CD4-positive, alpha-beta memory T cell (primary cell): ENCODE measurements around the gene CSHL1. TPM values are rescaled to one million over a fixed set of nuclear protein-coding genes. Genes with fewer than 3 reads are reported as not detected.
A peak's percentile ranks its signal among the peaks of the same experiment; 100 is the strongest.

Source experiments
- CTCF ChIA-PET: fragments of 350-600 bp; sonication (Branson Sonifier 250); formaldehyde crosslinking; loops from one replicate; lab custom pipeline; 2021; ENCODE audit warnings: inconsistent platforms; ENCODE audit not compliant: partially characterized antibody; lab: Charles Lee
- POLR2A ChIA-PET: fragments of 350-600 bp; sonication (Branson Sonifier 250); formaldehyde crosslinking; loops from one replicate; lab custom pipeline; 2021; ENCODE audit not compliant: partially characterized antibody; lab: Charles Lee
- DNase-seq, 5 donors: peaks; one replicate each; pipeline versions ENCODE4 v3.0.0 to v3.0.0-alpha.2; 2020 to 2022; ENCODE audit warnings: mixed read lengths in 1 of 5
- H3K27ac ChIP-seq: one replicate; pipeline ENCODE4 v1.7.0; 2013; ENCODE audit warnings: low read depth, low read length
- H3K27me3 ChIP-seq: 2 replicates; pipeline ENCODE4 v1.7.0; 2013; ENCODE audit warnings: mild to moderate bottlenecking, low read length, moderate library complexity; ENCODE audit not compliant: insufficient read depth
- H3K36me3 ChIP-seq: 2 replicates; pipeline ENCODE4 v1.7.0; 2013; ENCODE audit warnings: mild to moderate bottlenecking, low read length, moderate library complexity; ENCODE audit not compliant: insufficient read depth
- H3K4me1 ChIP-seq: 2 replicates; pipeline ENCODE4 v1.7.0; 2013; ENCODE audit warnings: mild to moderate bottlenecking, low read length, moderate library complexity; ENCODE audit not compliant: insufficient read depth
- H3K4me3 ChIP-seq, 2 donors: one replicate each; pipeline ENCODE4 v1.7.0; 2013; ENCODE audit warnings: low read length in 2 of 2, mild to moderate bottlenecking in 1 of 2
- H3K9me3 ChIP-seq, 2 donors: one replicate each; pipeline ENCODE4 v1.7.0; 2013; ENCODE audit warnings: low read length in 2 of 2, control low read depth in 1 of 2; ENCODE audit not compliant: control insufficient read depth in 1 of 2
- H3K27ac Mint-ChIP-seq, 7 donors: one replicate each; pipeline ENCODE4 v1.8.0; 2020 to 2021; ENCODE audit warnings: mixed read lengths in 7 of 7, mild to moderate bottlenecking in 6 of 7, inconsistent platforms in 3 of 7, moderate library complexity in 3 of 7
- H3K27me3 Mint-ChIP-seq, 2 donors: one replicate each; pipeline ENCODE4 v1.8.0; 2020 to 2021; ENCODE audit warnings: mixed read lengths in 2 of 2
- H3K36me3 Mint-ChIP-seq, 2 donors: one replicate each; pipeline ENCODE4 v1.8.0; 2020 to 2021; ENCODE audit warnings: mixed read lengths in 2 of 2, inconsistent platforms in 1 of 2, mild to moderate bottlenecking in 1 of 2
- H3K4me1 Mint-ChIP-seq, 4 donors: one replicate each; pipeline ENCODE4 v1.8.0; 2020 to 2021; ENCODE audit warnings: mixed read lengths in 4 of 4, mild to moderate bottlenecking in 1 of 4
- H3K4me3 Mint-ChIP-seq, 8 donors: one replicate each; pipeline ENCODE4 v1.8.0; 2020 to 2021; ENCODE audit warnings: mixed read lengths in 8 of 8, mild to moderate bottlenecking in 7 of 8, moderate library complexity in 6 of 8, inconsistent platforms in 3 of 8
- H3K9me3 Mint-ChIP-seq, 8 donors: one replicate each; pipeline ENCODE4 v1.8.0; 2020 to 2021; ENCODE audit warnings: mixed read lengths in 8 of 8, mild to moderate bottlenecking in 5 of 8, inconsistent platforms in 3 of 8, moderate library complexity in 1 of 8
- intact Hi-C: fragments of 100-400 bp; cut with micrococcal nuclease; formaldehyde crosslinking; loops from one replicate; pipeline ENCODE4 v1.15.1; 2023
- polyA plus RNA-seq, 2 donors: library from polyadenylated mRNA; unstranded; fragments of 300-500 nt; fragmentation: Illumina TruSeq; gene quantifications; one replicate each; pipeline ENCODE4 v1.2.3, GENCODE V29; 2021
- total RNA-seq, 2 experiments: library from RNA; stranded (reverse); gene quantifications; one replicate each; pipeline ENCODE4 v1.2.3, GENCODE V29; 2021

The CSHL1 gene
- total and polyA plus RNA-seq, 4 experiments from 2014 or later: not detected

DNA sequence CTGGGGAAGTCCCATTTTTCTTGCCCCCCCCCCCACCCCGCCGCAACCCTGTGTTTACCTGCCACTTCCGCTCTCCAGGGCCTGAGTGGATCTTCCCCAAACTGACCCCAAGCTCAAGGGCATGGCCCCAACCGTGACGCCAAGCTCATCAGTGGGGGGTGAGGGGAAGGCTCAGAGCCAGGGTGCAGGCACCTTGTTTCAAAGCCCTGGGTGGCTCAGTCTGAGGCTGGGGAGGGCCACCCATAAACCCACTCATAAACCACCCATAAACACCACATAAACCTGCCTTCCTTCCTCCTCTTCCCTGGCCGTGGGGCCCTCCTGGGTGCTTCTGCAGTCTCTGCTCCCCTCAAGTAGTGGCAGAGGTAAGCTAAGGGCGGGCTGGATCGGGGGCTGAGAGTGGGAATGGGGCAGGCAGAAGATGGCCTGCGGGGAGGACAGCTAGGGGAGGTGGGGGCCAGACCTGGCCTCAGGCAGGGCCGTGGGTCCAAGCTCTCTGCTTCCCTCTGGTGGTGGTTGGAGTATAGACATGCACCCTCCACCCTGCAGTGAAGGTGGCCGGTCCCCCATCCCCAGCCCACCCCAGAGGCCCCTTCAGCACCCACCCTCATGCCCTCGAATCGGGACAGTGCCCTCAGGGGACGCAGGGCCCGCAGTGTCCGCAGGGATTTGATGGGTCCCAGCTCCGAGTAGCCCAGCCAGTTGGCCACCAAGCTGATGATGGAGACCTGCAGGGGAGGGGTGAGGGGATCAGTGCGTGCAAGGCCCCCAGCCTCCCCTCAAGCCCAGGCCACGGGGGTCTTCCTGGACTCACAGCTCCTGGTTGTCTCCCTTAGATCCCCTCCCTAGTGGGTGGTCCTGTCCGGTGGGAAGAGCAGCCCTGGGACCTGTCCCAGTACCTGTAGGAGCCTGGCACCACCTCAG lies 35.6 kb upstream of the CSHL1 start:
- Histone ChIP-seq H3K27me3 (no peaks in the 10 kb centered on the region), H3K4me1 (peaks cover 22% of the 10 kb centered on the region), H3K27ac (no peak overlapping the region), H3K9me3 (no peaks in the 10 kb centered on the region), H3K36me3 (no peaks in the 10 kb centered on the region), H3K4me3 (peak overlapping the region; percentile 6 to 31)
- Mint-ChIP-seq H3K4me3 (peak overlapping the region; percentile 41 to 87 (median 78)), H3K27ac (peak overlapping the region in 6 of 7 donors; percentile 57 to 88 (median 71)), H3K4me1 (peaks cover 4 to 31% (median 19%) of the 10 kb centered on the region in 4 donors), H3K27me3 (no peaks in the 10 kb centered on the region), H3K36me3 (no peaks in the 10 kb centered on the region), H3K9me3 (peaks cover 0 to 2% (median 0%) of the 10 kb centered on the region in 8 donors)
- CTCF ChIA-PET: interaction anchor here (0.6 to 3.1 kb wide), 38 partner anchors 8 to 199 kb away, joined by 3 to 131 read pairs (median 8); partner anchors contain the start of genes CD79B, CSHL1, GH1 and ICAM2
- intact Hi-C loops: loop anchor here (1.0 to 5.0 kb wide), 4 partner anchors 27 to 79 kb away; partner anchors contain the start of gene ICAM2
- peak; percentile 59 to 69 (median 64) for DNase-seq
- POLR2A ChIA-PET: interaction anchor here (0.8 to 2.6 kb wide), 23 partner anchors 9 to 199 kb away, joined by 3 to 26 read pairs (median 6); partner anchors contain the start of genes CD79B, ERN1, GH1 and ICAM2

DNA sequence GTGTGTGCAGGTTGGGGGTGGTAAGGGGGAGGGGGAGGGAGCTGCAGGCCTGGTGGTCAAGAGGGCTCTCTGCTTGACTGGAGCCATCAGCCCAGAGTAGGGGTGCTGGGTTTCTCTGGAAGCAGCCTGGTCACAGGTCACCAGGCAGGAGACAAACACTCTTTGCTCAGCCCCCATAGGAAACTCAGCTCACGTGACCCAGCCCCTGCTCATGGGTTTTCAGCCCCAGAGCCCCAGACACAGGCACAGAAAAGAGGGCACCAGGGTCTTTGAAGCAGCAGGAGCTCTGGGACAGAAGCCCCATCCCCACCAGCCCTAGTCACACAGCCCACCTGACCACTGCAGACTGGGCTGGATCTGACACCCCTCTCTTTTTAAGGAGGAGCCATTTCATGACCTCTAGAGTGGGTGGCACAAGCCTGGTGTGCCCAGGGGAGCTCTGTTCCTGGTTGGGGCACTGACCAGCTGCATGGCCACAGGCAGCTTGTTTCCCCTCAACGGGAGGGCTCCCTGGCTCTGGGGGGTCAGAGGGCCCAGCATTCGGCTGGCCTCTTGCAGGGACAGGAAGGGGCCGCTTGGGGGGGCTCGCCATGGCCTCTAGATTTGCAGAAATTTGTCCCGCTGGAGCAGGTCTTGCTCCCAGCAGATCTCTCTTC lies 34.9 kb upstream of the CSHL1 start:
- peak overlapping the region in 1 of 2 donors; percentile 31 for H3K4me3 ChIP-seq
- no peaks in the 10 kb centered on the region for H3K9me3 ChIP-seq
- H3K4me3 Mint-ChIP-seq: peak overlapping the region in 6 of 8 donors; percentile 9 to 85 (median 75)

DNA sequence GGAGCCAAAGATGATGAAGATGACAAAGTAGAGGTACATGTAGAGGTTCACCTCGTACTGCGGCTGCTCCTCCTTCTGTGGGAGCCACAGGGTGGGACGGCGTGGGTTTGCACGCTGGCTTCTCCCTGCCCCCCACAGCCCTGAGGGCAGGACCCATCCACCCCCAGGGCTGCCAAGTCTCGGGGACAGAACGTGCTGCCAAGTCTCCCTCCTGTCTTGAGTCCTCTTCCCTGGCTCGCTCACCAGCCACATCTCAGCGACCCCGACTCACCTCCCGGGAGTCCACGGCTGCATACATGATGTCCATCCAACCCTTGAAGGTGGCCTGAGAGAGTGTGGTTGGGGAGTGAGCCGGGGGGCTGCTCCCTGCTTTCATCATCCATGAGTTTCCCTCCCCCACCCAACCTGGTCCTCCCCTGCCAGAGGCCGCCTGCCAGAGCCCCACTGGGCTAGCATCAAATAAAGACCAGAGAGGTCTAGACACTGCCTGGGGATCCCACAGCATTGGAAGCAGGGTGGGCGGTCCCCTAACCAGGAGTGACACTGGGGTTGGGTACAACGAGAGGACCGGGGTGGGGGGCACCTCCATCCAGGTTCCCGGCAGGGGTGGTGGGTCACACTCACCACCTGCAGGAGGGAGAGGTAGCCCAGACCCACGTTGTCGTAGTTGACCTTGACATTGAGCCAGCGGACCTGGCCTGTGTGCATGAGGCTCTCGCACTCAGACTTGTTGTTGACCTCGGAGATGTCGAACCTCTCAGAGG lies 33.9 kb upstream of the CSHL1 start:
- Mint-ChIP-seq H3K36me3 (no peaks in the 10 kb centered on the region), H3K4me3 (peak overlapping the region in 2 of 8 donors; percentile 65 to 76), H3K9me3 (no peaks in the 10 kb centered on the region), H3K4me1 (peaks cover 4 to 29% (median 17%) of the 10 kb centered on the region in 4 donors), H3K27me3 (no peaks in the 10 kb centered on the region), H3K27ac (peak overlapping the region in 1 of 7 donors; percentile 29)
- H3K27ac ChIP-seq: no peak overlapping the region
- DNase-seq: no peak
- ChIA-PET CTCF (interaction anchor here (1.2 to 3.1 kb wide), 9 partner anchors 7 to 188 kb away, joined by 3 to 131 read pairs (median 14); partner anchors contain the start of genes GH1 and ICAM2), POLR2A (interaction anchor here (0.8 to 2.6 kb wide), 6 partner anchors 13 to 201 kb away, joined by 3 to 25 read pairs (median 9); partner anchors contain the start of genes CD79B and ICAM2)
- no peak overlapping the region for H3K4me3 ChIP-seq
- no peaks in the 10 kb centered on the region for H3K36me3 ChIP-seq
- no peaks in the 10 kb centered on the region for H3K9me3 ChIP-seq
- intact Hi-C loops: loop anchor here (5.0 kb wide), 1 partner anchor 42 kb away; no protein-coding TSS in a partner anchor
- no peaks in the 10 kb centered on the region for H3K27me3 ChIP-seq
- peaks cover 22% of the 10 kb centered on the region for H3K4me1 ChIP-seq

More for the DNA sequence above, 34.9 kb upstream of the CSHL1 start:
- no peaks in the 10 kb centered on the region for H3K36me3 Mint-ChIP-seq
- intact Hi-C loops: loop anchor here (1.0 to 5.0 kb wide), 4 partner anchors 27 to 79 kb away; partner anchors contain the start of gene ICAM2
- peak overlapping the region in 3 of 7 donors; percentile 7 to 67 (median 64) for H3K27ac Mint-ChIP-seq
- ChIA-PET CTCF (interaction anchor here (0.7 to 3.1 kb wide), 36 partner anchors 8 to 199 kb away, joined by 3 to 131 read pairs (median 8); partner anchors contain the start of genes CD79B, CSHL1, GH1 and ICAM2), POLR2A (interaction anchor here (0.8 to 2.6 kb wide), 24 partner anchors 9 to 200 kb away, joined by 3 to 26 read pairs (median 6); partner anchors contain the start of genes CD79B, ERN1, GH1 and ICAM2)
- Histone ChIP-seq H3K27me3 (no peaks in the 10 kb centered on the region), H3K4me1 (peaks cover 22% of the 10 kb centered on the region), H3K36me3 (no peaks in the 10 kb centered on the region), H3K27ac (no peak overlapping the region)
- H3K4me1 Mint-ChIP-seq: peaks cover 4 to 29% (median 19%) of the 10 kb centered on the region in 4 donors
- H3K9me3 Mint-ChIP-seq: no peaks in the 10 kb centered on the region
- no peak for DNase-seq
- H3K27me3 Mint-ChIP-seq: no peaks in the 10 kb centered on the region

DNA sequence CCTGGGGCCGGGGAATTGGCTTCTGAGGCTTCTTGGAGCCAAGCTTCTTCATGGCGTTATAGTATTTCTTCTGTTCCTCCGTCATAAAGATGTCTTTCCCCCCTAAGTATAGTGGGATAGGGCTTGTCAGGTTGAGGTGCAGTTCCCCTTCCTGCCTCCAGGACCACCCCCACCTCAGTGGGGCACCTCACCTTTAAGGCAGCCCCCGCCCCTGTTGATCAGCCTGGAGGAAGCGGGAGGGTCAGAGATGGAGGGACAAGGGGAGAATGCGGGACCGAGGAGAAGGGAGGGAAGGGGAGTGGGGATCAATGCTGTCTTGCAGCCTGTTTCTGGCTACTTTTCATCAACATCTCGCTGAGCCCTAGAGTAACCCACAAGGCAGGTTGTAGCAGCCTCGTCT lies 32.7 kb upstream of the CSHL1 start:
- peak overlapping the region in 1 of 8 donors; percentile 71 for H3K4me3 Mint-ChIP-seq
- intact Hi-C loops: no loop called here
- peaks cover 22% of the 10 kb centered on the region for H3K4me1 ChIP-seq
- H3K9me3 ChIP-seq: no peaks in the 10 kb centered on the region
- no peaks in the 10 kb centered on the region for H3K36me3 ChIP-seq
- ChIA-PET POLR2A (interaction anchor here (1.0 kb wide), 1 partner anchor 24 kb away, joined by 3 read pairs; no protein-coding TSS in a partner anchor), CTCF (interaction anchor here (1.6 kb wide), 1 partner anchor 12 kb away, joined by 4 read pairs; the partner anchor contains the start of gene CD79B)
- H3K27me3 Mint-ChIP-seq: no peaks in the 10 kb centered on the region
- peak overlapping the region in 1 of 7 donors; percentile 25 for H3K27ac Mint-ChIP-seq
- DNase-seq: no peak
- H3K4me3 ChIP-seq: no peak overlapping the region
- H3K4me1 Mint-ChIP-seq: peaks cover 10 to 36% (median 24%) of the 10 kb centered on the region in 4 donors
- no peaks in the 10 kb centered on the region for H3K27me3 ChIP-seq
- no peak overlapping the region for H3K27ac ChIP-seq
- no peaks in the 10 kb centered on the region for H3K36me3 Mint-ChIP-seq
- H3K9me3 Mint-ChIP-seq: no peaks in the 10 kb centered on the region

DNA sequence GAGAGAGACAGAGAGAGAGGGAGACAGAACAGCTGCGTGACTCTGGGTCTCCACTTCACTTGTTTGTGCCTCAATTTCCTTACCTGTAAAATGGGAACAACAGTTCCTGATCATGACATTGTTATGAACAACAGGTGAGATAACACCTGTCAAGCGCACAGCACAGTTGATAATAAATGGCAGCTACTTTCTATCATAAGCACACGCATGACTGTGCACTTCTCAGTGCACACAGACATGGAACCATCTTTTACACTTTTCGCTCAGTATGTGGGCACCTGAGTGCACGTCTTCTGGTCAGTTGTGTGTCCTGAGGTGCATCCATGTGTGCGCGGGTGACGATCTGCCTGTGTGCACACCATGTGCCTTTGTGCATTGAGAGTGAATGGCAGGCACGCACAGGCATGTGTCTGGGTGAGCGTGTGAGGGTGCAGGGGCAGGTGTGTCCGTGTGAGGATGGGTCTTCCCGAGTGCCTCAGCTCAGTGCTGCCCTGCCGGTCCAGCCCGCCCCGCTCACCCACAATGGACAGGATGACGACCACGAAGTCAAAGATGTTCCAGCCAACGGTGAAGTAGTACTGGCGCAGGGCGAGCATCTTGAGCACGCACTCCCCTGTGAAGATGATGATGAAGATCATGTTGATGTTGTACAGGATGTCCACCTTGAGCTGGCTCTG lies 31.4 kb upstream of the CSHL1 start:
- H3K36me3 Mint-ChIP-seq: no peaks in the 10 kb centered on the region
- DNase-seq: no peak
- H3K4me1 Mint-ChIP-seq: peaks cover 11 to 39% (median 24%) of the 10 kb centered on the region in 4 donors
- no peak overlapping the region for H3K4me3 Mint-ChIP-seq
- no peaks in the 10 kb centered on the region for H3K27me3 Mint-ChIP-seq
- Histone ChIP-seq H3K27ac (no peak overlapping the region), H3K27me3 (no peaks in the 10 kb centered on the region), H3K4me1 (peaks cover 22% of the 10 kb centered on the region), H3K4me3 (no peak overlapping the region), H3K9me3 (no peaks in the 10 kb centered on the region), H3K36me3 (no peaks in the 10 kb centered on the region)
- intact Hi-C loops: no loop called here
- CTCF ChIA-PET: interaction anchor here (1.1 to 1.6 kb wide), 2 partner anchors 11 to 86 kb away, joined by 3 to 4 read pairs; partner anchors contain the start of gene CD79B
- H3K27ac Mint-ChIP-seq: peak overlapping the region in 1 of 7 donors; percentile 46
- POLR2A ChIA-PET: interaction anchor here (1.6 kb wide), 1 partner anchor 12 kb away, joined by 3 read pairs; no protein-coding TSS in a partner anchor
- no peaks in the 10 kb centered on the region for H3K9me3 Mint-ChIP-seq

GRCh38 chr17:63941751-63942150 lies 30.7 kb upstream of the CSHL1 start:
- ChIA-PET POLR2A (interaction anchor here (1.6 kb wide), 1 partner anchor 12 kb away, joined by 3 read pairs; no protein-coding TSS in a partner anchor), CTCF (no interaction called here)
- Mint-ChIP-seq H3K27me3 (no peaks in the 10 kb centered on the region), H3K4me1 (peaks cover 11 to 37% (median 20%) of the 10 kb centered on the region in 4 donors), H3K36me3 (no peaks in the 10 kb centered on the region), H3K4me3 (no peak overlapping the region), H3K9me3 (no peaks in the 10 kb centered on the region), H3K27ac (no peak overlapping the region)
- intact Hi-C loops: no loop called here
- no peak overlapping the region for H3K4me3 ChIP-seq
- no peaks in the 10 kb centered on the region for H3K27me3 ChIP-seq
- no peaks in the 10 kb centered on the region for H3K36me3 ChIP-seq
- H3K9me3 ChIP-seq: no peaks in the 10 kb centered on the region
- H3K4me1 ChIP-seq: peaks cover 17% of the 10 kb centered on the region
- no peak for DNase-seq
- no peak overlapping the region for H3K27ac ChIP-seq
